Right lobe of liver (tissue), 6 donors: Measurements from ENCODE around the gene LSM14A. TPM values are rescaled to one million over a fixed set of nuclear protein-coding genes. Genes with fewer than 3 reads are reported as not detected.
A peak's percentile ranks its signal among the peaks of the same experiment; 100 is the strongest.
"Not testable (repeated sequence)": the region's sequence is repeated elsewhere in the genome, so short reads cannot be mapped to it uniquely, and the experiment has no call there.

ENCODE experiments used
- ATAC-seq, 4 donors: fragments of 200-7000 bp; cut with Tn5 transposase; one replicate each; pipeline ENCODE4 v1.9.1; 2020; ENCODE audit warnings: mild to moderate bottlenecking in 4 of 4, moderate library complexity in 4 of 4
- DNase-seq, 3 donors: peaks; one replicate each; pipeline ENCODE4 v3.0.0-alpha.2; 2020
- H3K27ac ChIP-seq, 3 donors: fragments of 200-600 bp; one replicate each; pipeline ENCODE4 v1.8.0; 2022
- H3K27me3 ChIP-seq, 2 donors: fragments of 200-600 bp; one replicate each; pipeline ENCODE4 v1.8.0; 2022
- H3K36me3 ChIP-seq, 4 donors: fragments of 200-600 bp; sonication (generic) in 1 of 4; one replicate each; pipeline versions ENCODE4 v1.5.1 to v1.8.0; 2017 to 2022; ENCODE audit warnings: control low read depth in 1 of 4
- H3K4me1 ChIP-seq, 4 donors: fragments of 200-600 bp; sonication (generic) in 1 of 4; one replicate each; pipeline versions ENCODE4 v1.5.1 to v1.8.0; 2017 to 2022; ENCODE audit warnings: control low read depth in 1 of 4
- H3K4me3 ChIP-seq, 3 donors: fragments of 200-600 bp; one replicate each; pipeline ENCODE4 v1.8.0; 2022
- H3K9me3 ChIP-seq, 4 donors: fragments of 200-600 bp; sonication (generic) in 1 of 4; one replicate each; pipeline versions ENCODE4 v1.5.1 to v1.8.0; 2017 to 2022; ENCODE audit warnings: control low read depth in 1 of 4
- CTCF ChIP-seq, 4 donors: fragments of 200-600 bp in 3 of 4; fragments of 450-650 bp in 1 of 4; IDR thresholded peaks; one replicate each; pipeline versions ENCODE4 v1.5.1 to v1.8.0; 2016 to 2022; ENCODE audit warnings: antibody characterized with exemption in 4 of 4, mild to moderate bottlenecking in 2 of 4
- POLR2A ChIP-seq: fragments of 450-650 bp; IDR thresholded peaks from one replicate; pipeline ENCODE4 v1.6.1; 2017; ENCODE audit warnings: antibody characterized with exemption, mild to moderate bottlenecking
- WGBS: methylation state at CpG from one replicate; pipeline ENCODE4 v1.1.6; 2018; ENCODE audit warnings: low coverage, low lambda C conversion rate; ENCODE audit not compliant: insufficient coverage; ENCODE audit errors: missing lambda C conversion rate; 5-methylcytosine and 5-hydroxymethylcytosine counted together
- intact Hi-C, 2 donors: fragments of 100-400 bp; cut with DNase I; formaldehyde crosslinking; loops; one replicate each; pipeline versions ENCODE4 v1.11.2 to v1.14.1; 2022
- total RNA-seq, 6 experiments: library from RNA; depleted of rRNA in 2 of 6; stranded (reverse); fragments of >200 nt in 2 of 6; fragmentation: NEBNext Ultra II Directional in 3 of 6; extraction: Animal tissue kit (Norgen Biotek cat#: 25700) in 3 of 6; gene quantifications; one replicate each; pipeline versions ENCODE4 v1.1.0 to v1.2.4, GENCODE V29; 2016 to 2023
- donor health status: DM: no; HTN: yes; CAD: no.
- donor health status: DM: no; HTN: no; CAD: no.
- donor health status: DM: no; HTN: no; CAD: no.
- donor health status: DM: no; HTN: yes; CAD: no.
- donor health status: DM: no; HTN: yes; CAD: no.

The LSM14A gene
- total RNA-seq, 6 experiments from 2014 or later, result 32.1 to 61.9 (median 50.4) TPM

- H3K27ac ChIP-seq, result no peak overlapping the region
- no peaks in the 10 kb centered on the region for H3K4me1 ChIP-seq
- ATAC-seq (no peak), DNase-seq (no peak)
- no peak overlapping the region for H3K4me3 ChIP-seq
- H3K36me3 ChIP-seq, result no peaks in the 10 kb centered on the region
- H3K27me3 ChIP-seq, result no peaks in the 10 kb centered on the region
- 90% methylated on average over 2 of the region's 2 CpGs for WGBS
- TF ChIP-seq POLR2A (no peak), CTCF (IDR thresholded peaks at IDR 0.05) (no peak)
- H3K9me3 ChIP-seq, result no peaks in the 10 kb centered on the region
- intact Hi-C loops, result no loop called here
Measured at GRCh38 chr19:34154401-34154800, 17.9 kb upstream of the LSM14A start.

- WGBS, result 77% methylated on average over 4 of the region's 5 CpGs
- intact Hi-C loops, result no loop called here
Measured at GRCh38 chr19:34155686-34156085, 16.6 kb upstream of the LSM14A start.

GRCh38 chr19:34158966-34159365 lies 13.3 kb upstream of the LSM14A start:
- DNase-seq, H3K27me3 ChIP-seq, H3K27ac ChIP-seq, H3K36me3 ChIP-seq, H3K9me3 ChIP-seq, H3K4me1 ChIP-seq, H3K4me3 ChIP-seq, intact Hi-C loops, ATAC-seq: not testable (repeated sequence)
- WGBS, result 54% methylated on average over 2 of the region's 7 CpGs

More at GRCh38 chr19:34155686-34156085, 16.6 kb upstream of the LSM14A start:
- Histone ChIP-seq H3K4me3 (no peak overlapping the region), H3K27me3 (no peaks in the 10 kb centered on the region), H3K36me3 (no peaks in the 10 kb centered on the region), H3K4me1 (no peaks in the 10 kb centered on the region), H3K27ac (no peak overlapping the region), H3K9me3 (no peaks in the 10 kb centered on the region)
- no peak for ATAC-seq
- TF ChIP-seq CTCF (IDR thresholded peaks at IDR 0.05) (no peak), POLR2A (no peak)
- DNase-seq, result no peak

- H3K4me3 ChIP-seq, intact Hi-C loops, DNase-seq, H3K36me3 ChIP-seq, H3K27me3 ChIP-seq, H3K9me3 ChIP-seq, H3K4me1 ChIP-seq, H3K27ac ChIP-seq, ATAC-seq: not testable (repeated sequence)
- 81% methylated on average over 5 of the region's 5 CpGs for WGBS
Measured at GRCh38 chr19:34159541-34159940, 12.8 kb upstream of the LSM14A start.

- intact Hi-C loops, H3K27me3 ChIP-seq: not testable (repeated sequence)
- WGBS, result 69% methylated on average over 2 of the region's 2 CpGs
Measured at GRCh38 chr19:34161902-34162301, 10.4 kb upstream of the LSM14A start.

GRCh38 chr19:34165295-34165738 lies 7.0 kb upstream of the LSM14A start:
- intact Hi-C loops, result no loop called here
- H3K36me3 ChIP-seq, result no peaks in the 10 kb centered on the region
- ATAC-seq (peak; percentile 19 to 51 (median 32)), DNase-seq (no peak)
- H3K4me1 ChIP-seq, result peaks cover 0 to under 1% (median 0%) of the 10 kb centered on the region in 4 donors
- H3K27ac ChIP-seq, result no peak overlapping the region
- TF ChIP-seq CTCF (IDR thresholded peaks at IDR 0.05), result no peak
- no peak for TF ChIP-seq POLR2A
- WGBS, result 54% methylated on average over 6 of the region's 8 CpGs
- H3K9me3 ChIP-seq, result no peaks in the 10 kb centered on the region
- H3K4me3 ChIP-seq, result no peak overlapping the region
- H3K27me3 ChIP-seq, result no peaks in the 10 kb centered on the region

More at GRCh38 chr19:34161902-34162301, 10.4 kb upstream of the LSM14A start:
- not testable (repeated sequence) for H3K27ac ChIP-seq, DNase-seq, H3K4me3 ChIP-seq, H3K4me1 ChIP-seq, H3K36me3 ChIP-seq, H3K9me3 ChIP-seq, ATAC-seq

- ATAC-seq, H3K4me3 ChIP-seq, H3K27ac ChIP-seq, H3K36me3 ChIP-seq, intact Hi-C loops, DNase-seq, H3K9me3 ChIP-seq, H3K27me3 ChIP-seq: not testable (repeated sequence)
- H3K4me1 ChIP-seq, result peaks cover 0 to 24% (median 9%) of the 10 kb centered on the region in 4 donors
- 100% methylated on average over 3 of the region's 12 CpGs for WGBS
Measured at GRCh38 chr19:34169475-34170199, 2.7 kb upstream of the LSM14A start.
